ENCODE results near the gene CC2D2B.

Gene CC2D2B

DNA sequence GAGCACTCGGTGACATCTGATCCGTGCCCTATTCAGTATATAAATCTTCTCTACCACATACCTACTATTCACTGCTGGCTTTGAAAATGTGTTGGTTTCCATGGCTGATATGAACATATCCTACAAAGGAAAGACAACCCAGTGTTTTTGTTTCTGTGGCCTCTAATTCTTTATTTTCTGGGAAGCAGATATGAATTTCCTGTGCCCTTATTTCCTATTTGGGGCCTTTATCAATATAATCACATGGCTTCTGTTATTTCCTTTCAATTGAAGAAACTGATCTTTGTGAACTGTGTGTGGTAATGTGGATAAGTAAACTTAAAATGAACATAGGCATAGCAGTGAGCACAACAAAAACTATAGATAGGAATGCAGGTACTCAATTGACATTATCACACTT is 146.2 kb downstream of the CC2D2B start:
- H3K27me3 Mint-ChIP-seq (ENCODE audit: low read depth): no peaks in the 10 kb centered on the region
- TF ChIP-seq, protein P1, sequence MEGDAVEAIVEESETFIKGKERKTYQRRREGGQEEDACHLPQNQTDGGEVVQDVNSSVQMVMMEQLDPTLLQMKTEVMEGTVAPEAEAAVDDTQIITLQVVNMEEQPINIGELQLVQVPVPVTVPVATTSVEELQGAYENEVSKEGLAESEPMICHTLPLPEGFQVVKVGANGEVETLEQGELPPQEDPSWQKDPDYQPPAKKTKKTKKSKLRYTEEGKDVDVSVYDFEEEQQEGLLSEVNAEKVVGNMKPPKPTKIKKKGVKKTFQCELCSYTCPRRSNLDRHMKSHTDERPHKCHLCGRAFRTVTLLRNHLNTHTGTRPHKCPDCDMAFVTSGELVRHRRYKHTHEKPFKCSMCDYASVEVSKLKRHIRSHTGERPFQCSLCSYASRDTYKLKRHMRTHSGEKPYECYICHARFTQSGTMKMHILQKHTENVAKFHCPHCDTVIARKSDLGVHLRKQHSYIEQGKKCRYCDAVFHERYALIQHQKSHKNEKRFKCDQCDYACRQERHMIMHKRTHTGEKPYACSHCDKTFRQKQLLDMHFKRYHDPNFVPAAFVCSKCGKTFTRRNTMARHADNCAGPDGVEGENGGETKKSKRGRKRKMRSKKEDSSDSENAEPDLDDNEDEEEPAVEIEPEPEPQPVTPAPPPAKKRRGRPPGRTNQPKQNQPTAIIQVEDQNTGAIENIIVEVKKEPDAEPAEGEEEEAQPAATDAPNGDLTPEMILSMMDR (IDR thresholded peaks at IDR 0.05; ENCODE audit: unreplicated experiment in 3 of 3): no peak
- H3K27ac Mint-ChIP-seq: no peak overlapping the region
- no peaks in the 10 kb centered on the region for H3K9me3 Mint-ChIP-seq
- H3K4me3 Mint-ChIP-seq: no peak overlapping the region
- H3K4me1 Mint-ChIP-seq: peaks cover 4% of the 10 kb centered on the region
- peaks cover 64% of the 10 kb centered on the region for H3K36me3 Mint-ChIP-seq (ENCODE audit: low read depth)

DNA sequence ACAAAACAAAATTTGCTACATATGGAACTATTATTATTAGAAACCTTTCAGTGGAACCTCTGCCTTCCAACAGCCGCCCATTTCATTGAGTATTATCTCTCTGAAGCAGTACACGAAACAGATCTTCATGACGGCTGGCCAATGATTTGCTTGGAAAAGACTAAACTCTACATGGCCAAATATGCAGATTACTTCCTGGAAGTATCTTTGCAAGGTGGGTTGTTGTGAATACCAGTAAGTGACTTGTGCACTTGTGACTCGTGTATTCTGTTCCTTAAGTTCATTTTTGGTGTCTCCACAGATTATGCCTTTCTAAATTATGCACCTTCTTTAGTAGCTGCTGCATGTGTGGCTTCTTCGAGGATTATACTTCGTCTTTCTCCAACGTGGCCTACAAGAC is 149.0 kb downstream of the CC2D2B start:
- H3K27ac Mint-ChIP-seq: no peak overlapping the region
- no peaks in the 10 kb centered on the region for H3K27me3 Mint-ChIP-seq (ENCODE audit: low read depth)
- H3K4me1 Mint-ChIP-seq: peaks cover 4% of the 10 kb centered on the region
- H3K9me3 Mint-ChIP-seq: no peaks in the 10 kb centered on the region
- TF ChIP-seq, protein P1 (IDR thresholded peaks at IDR 0.05; ENCODE audit: unreplicated experiment in 3 of 3): no peak
- peaks cover 70% of the 10 kb centered on the region for H3K36me3 Mint-ChIP-seq (ENCODE audit: low read depth)
- no peak overlapping the region for H3K4me3 Mint-ChIP-seq

DNA sequence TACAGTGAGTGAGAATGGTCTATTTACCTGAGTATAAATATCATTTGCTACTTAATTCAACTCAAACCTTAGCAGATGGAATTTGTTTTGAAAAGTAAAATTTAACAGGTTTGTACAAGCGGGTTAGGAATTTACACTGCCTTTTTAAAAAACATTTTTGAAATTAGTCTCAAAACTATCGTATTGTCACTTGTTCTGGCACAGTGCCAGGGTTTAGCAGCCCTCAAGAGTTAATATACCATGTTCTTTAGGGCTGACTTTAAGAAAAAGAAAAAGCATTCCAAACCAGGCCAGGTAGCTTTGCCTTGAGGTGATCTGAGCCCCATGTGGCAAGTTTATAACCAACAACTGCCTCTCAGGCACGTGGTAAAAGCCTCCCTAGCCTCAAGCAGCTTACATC is 153.5 kb downstream of the CC2D2B start:
- TF ChIP-seq, protein P1 (IDR thresholded peaks at IDR 0.05; ENCODE audit: unreplicated experiment in 3 of 3): no peak
- Mint-ChIP-seq H3K4me3 (no peak overlapping the region), H3K4me1 (no peaks in the 10 kb centered on the region), H3K27me3 (ENCODE audit: low read depth) (no peaks in the 10 kb centered on the region), H3K36me3 (ENCODE audit: low read depth) (peaks cover 62% of the 10 kb centered on the region), H3K9me3 (no peaks in the 10 kb centered on the region), H3K27ac (no peak overlapping the region)

DNA sequence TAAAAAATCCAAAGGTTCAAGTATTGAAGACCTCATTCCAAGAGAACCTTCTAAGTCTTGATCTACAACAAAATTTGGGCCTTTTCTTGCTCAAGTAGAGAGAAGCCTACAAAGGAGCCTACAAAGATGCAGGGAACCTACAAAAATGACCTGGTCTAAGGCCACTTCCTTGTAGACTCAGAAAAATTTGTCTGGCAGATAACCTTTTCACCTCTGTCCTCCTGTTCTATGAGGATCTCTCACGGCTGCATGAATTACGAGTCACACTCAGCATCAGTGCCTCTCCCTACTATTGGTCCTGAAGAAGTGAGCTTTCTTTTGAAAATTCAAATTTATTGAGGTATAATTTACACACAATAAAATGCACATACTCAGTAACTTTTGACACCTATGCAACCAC is 164.9 kb downstream of the CC2D2B start:
- H3K4me3 Mint-ChIP-seq: no peak overlapping the region
- H3K27ac Mint-ChIP-seq: no peak overlapping the region
- no peaks in the 10 kb centered on the region for H3K36me3 Mint-ChIP-seq (ENCODE audit: low read depth)
- no peaks in the 10 kb centered on the region for H3K9me3 Mint-ChIP-seq
- no peaks in the 10 kb centered on the region for H3K27me3 Mint-ChIP-seq (ENCODE audit: low read depth)
- H3K4me1 Mint-ChIP-seq: no peaks in the 10 kb centered on the region
- TF ChIP-seq, protein P1 (IDR thresholded peaks at IDR 0.05; ENCODE audit: unreplicated experiment in 3 of 3): no peak

DNA sequence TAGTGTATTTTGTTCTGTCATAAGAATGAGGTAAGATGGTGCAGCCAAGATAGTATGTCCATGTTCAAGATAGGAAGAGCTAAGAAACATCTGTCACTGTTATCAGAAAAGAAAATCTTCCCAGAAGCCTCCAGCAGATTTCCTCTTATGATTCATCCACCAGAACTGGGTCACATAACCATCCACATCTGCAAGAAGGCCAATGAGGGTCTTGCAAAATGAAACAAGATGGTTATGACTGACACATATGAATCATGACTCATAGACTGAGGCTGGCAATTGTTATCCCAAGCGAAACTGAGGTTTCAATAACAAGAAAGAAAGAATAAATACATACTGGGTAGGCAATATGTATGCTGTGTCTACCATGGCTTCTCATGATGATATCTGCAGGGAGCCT is 165.9 kb downstream of the CC2D2B start:
- H3K9me3 Mint-ChIP-seq: no peaks in the 10 kb centered on the region
- H3K4me1 Mint-ChIP-seq: no peaks in the 10 kb centered on the region
- H3K27ac Mint-ChIP-seq: no peak overlapping the region
- TF ChIP-seq, protein P1 (IDR thresholded peaks at IDR 0.05; ENCODE audit: unreplicated experiment in 3 of 3): no peak
- no peaks in the 10 kb centered on the region for H3K27me3 Mint-ChIP-seq (ENCODE audit: low read depth)
- H3K36me3 Mint-ChIP-seq (ENCODE audit: low read depth): no peaks in the 10 kb centered on the region
- H3K4me3 Mint-ChIP-seq: no peak overlapping the region

DNA sequence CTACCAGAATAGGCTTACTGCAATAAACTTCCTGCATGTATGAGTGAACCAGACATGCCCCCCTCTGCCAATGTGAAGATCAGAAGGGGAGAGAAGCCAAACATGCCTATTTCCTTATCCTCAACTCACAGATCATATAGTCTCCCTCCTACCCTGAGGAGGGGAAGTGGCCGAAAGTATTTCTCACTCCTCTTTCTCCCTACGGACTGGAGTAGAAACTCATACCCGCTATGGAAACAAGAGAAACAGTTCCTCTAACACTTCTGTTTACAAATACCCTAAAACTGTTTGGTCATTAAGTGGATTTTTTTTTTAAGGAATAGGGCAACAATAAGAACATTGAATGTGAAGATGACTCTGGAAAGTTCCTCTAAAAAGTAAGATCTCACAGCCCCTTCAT is 167.0 kb downstream of the CC2D2B start:
- Mint-ChIP-seq H3K36me3 (ENCODE audit: low read depth) (no peaks in the 10 kb centered on the region), H3K9me3 (no peaks in the 10 kb centered on the region), H3K27me3 (ENCODE audit: low read depth) (no peaks in the 10 kb centered on the region), H3K4me1 (no peaks in the 10 kb centered on the region), H3K4me3 (no peak overlapping the region), H3K27ac (no peak overlapping the region)
- TF ChIP-seq, protein P1 (IDR thresholded peaks at IDR 0.05; ENCODE audit: unreplicated experiment in 3 of 3): no peak
